Ishikawa (cell line): ENCODE measurements around the gene ZNF672.

Experiments used
- CEBPB ChIP-seq: IDR thresholded peaks from 2 replicates; pipeline ENCODE4 v1.6.1; 2012
- CREB1 ChIP-seq: IDR thresholded peaks from 2 replicates; pipeline ENCODE4 v1.6.1; 2012; ENCODE audit warnings: low read depth
- EGR1 ChIP-seq: IDR thresholded peaks from 2 replicates; pipeline ENCODE4 v1.6.1; 2012
- EP300 ChIP-seq: IDR thresholded peaks from 2 replicates; pipeline ENCODE4 v1.6.1; 2012; ENCODE audit warnings: borderline replicate concordance
- FOXM1 ChIP-seq: IDR thresholded peaks from 2 replicates; pipeline ENCODE4 v1.6.1; 2012; ENCODE audit warnings: low read depth, borderline replicate concordance
- MAX ChIP-seq: IDR thresholded peaks from 2 replicates; pipeline ENCODE4 v1.6.1; 2012
- NFIC ChIP-seq: IDR thresholded peaks from 2 replicates; pipeline ENCODE4 v1.6.1; 2012
- RAD21 ChIP-seq: IDR thresholded peaks from 2 replicates; pipeline ENCODE4 v1.6.1; 2012; ENCODE audit warnings: low read depth
- REST ChIP-seq: IDR thresholded peaks from 2 replicates; pipeline ENCODE4 v1.6.1; 2012; ENCODE audit warnings: low read depth, mild to moderate bottlenecking
- TAF1 ChIP-seq: IDR thresholded peaks from 2 replicates; pipeline ENCODE4 v1.6.1; 2012; ENCODE audit warnings: low read depth, mild to moderate bottlenecking
- TCF12 ChIP-seq: IDR thresholded peaks from 2 replicates; pipeline ENCODE4 v1.6.1; 2012; ENCODE audit warnings: low read depth
- TEAD4 ChIP-seq: IDR thresholded peaks from 2 replicates; pipeline ENCODE4 v1.6.1; 2012
- YY1 ChIP-seq: IDR thresholded peaks from 2 replicates; pipeline ENCODE4 v1.6.1; 2012; ENCODE audit warnings: low read depth
- ZBTB7A ChIP-seq: IDR thresholded peaks from 2 replicates; pipeline ENCODE4 v1.6.1; 2012; ENCODE audit warnings: low read depth
- TF ChIP-seq, protein P1 (sequence below): IDR thresholded peaks from 2 replicates; pipeline ENCODE4 v1.6.1; 2012

ZNF672 gene

DNA sequence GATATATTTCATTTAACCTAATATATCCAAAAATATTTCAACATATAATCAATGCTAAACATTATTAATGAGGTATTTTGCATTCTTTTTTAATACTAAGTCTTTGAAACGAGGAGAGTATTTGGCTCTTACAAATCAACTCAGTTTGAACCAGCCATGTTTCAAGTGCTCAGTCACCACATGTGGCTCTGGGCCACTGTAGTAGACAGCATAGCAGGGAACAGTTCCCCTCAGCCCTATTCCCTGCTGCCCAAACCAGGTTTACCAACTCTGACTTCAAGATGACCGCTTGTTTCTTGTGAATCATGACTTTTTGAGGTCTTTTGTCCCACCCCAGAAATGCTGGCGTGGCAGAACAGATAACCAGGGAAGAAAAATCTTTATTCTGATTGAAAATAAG lies 5.7 kb downstream of the ZNF672 start:
- TF ChIP-seq TEAD4 = no peak
- no peak for TF ChIP-seq TCF12
- no peak for TF ChIP-seq CEBPB
- TF ChIP-seq, protein P1, sequence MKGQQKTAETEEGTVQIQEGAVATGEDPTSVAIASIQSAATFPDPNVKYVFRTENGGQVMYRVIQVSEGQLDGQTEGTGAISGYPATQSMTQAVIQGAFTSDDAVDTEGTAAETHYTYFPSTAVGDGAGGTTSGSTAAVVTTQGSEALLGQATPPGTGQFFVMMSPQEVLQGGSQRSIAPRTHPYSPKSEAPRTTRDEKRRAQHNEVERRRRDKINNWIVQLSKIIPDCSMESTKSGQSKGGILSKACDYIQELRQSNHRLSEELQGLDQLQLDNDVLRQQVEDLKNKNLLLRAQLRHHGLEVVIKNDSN = no peak
- TF ChIP-seq ZBTB7A = no peak
- no peak for TF ChIP-seq RAD21
- TF ChIP-seq REST = no peak
- TF ChIP-seq CREB1 = no peak

DNA sequence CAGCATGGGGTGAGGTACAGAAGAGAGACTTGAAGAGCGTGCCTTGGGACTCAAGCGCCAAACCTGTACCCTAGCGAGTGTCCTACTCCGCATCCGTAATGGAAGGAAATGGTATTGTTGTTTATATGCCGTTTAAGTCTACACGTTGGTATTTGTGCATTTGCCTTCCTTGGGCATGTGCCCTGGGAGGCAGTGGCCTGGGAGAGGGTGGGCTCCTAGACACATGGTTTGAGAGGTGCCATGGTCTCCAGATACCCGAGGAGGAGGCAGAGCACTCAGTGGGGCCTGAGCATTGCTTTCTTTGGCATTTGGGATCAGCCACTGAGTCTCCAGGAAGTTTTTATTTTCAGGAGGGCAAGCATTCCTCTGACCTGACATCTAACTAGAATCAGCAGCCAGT lies 6.5 kb downstream of the ZNF672 start:
- TF ChIP-seq ZBTB7A (no peak), CREB1 (no peak), FOXM1 (no peak), MAX (no peak), TEAD4 (no peak), EP300 (no peak), CEBPB (no peak), EGR1 (no peak), NFIC (no peak)

GRCh38 chr1:248847181-248847955 lies 9.3 kb downstream of the ZNF672 start:
- no peak for TF ChIP-seq RAD21
- TF ChIP-seq TEAD4 = no peak

- TF ChIP-seq MAX (no peak), ZBTB7A (no peak), FOXM1 (no peak), TEAD4 (no peak)
Observed at GRCh38 chr1:248847956-248848561, 10.0 kb downstream of the ZNF672 start.

GRCh38 chr1:248848602-248849001 lies 10.6 kb downstream of the ZNF672 start:
- TF ChIP-seq YY1 = no peak
- no peak for TF ChIP-seq RAD21
- TF ChIP-seq EGR1 = no peak
- TF ChIP-seq ZBTB7A = no peak
- no peak for TF ChIP-seq TAF1
- TF ChIP-seq EP300 = no peak
- no peak for TF ChIP-seq CREB1
- TF ChIP-seq FOXM1 = no peak
- TF ChIP-seq MAX = no peak
- TF ChIP-seq NFIC = no peak
- TF ChIP-seq CEBPB = no peak
- TF ChIP-seq, protein P1 = no peak
- no peak for TF ChIP-seq TCF12
- TF ChIP-seq TEAD4 = no peak

- TF ChIP-seq EP300 (no peak), TAF1 (no peak), TCF12 (no peak), REST (no peak), NFIC (no peak), MAX (no peak), TEAD4 (no peak), FOXM1 (no peak), EGR1 (no peak), YY1 (no peak), RAD21 (no peak), ZBTB7A (no peak), CREB1 (no peak), CEBPB (no peak)
- TF ChIP-seq, protein P1 = no peak
Observed at GRCh38 chr1:248849152-248849551, 11.1 kb downstream of the ZNF672 start.
